DOHH2 (cell line): Measurements from ENCODE around the gene GATB.

ENCODE experiments used
- H3F3A ChIP-seq: fragments of 200-600 bp; sonication (generic), shearing (Covaris generic); 2 replicates; pipeline ENCODE4 v1.6.0; 2016; ENCODE audit warnings: antibody characterized with exemption, mild to moderate bottlenecking; ENCODE audit not compliant: control insufficient read depth, insufficient read depth
- H3K27ac ChIP-seq: fragments of 200-600 bp; sonication (generic); 2 replicates; pipeline ENCODE4 v1.5.1; 2014; ENCODE audit warnings: low read depth, mild to moderate bottlenecking, low read length, moderate library complexity
- H3K27me3 ChIP-seq: fragments of 200-600 bp; sonication (generic); 2 replicates; pipeline ENCODE4 v1.6.1; 2014; ENCODE audit warnings: mild to moderate bottlenecking, low read length, mixed read lengths; ENCODE audit not compliant: control insufficient read depth
- H3K36me3 ChIP-seq: fragments of 200-600 bp; sonication (generic); 2 replicates; pipeline ENCODE4 v1.6.1; 2014; ENCODE audit warnings: mild to moderate bottlenecking, low read length, moderate library complexity, mixed read lengths; ENCODE audit not compliant: control insufficient read depth
- H3K4me1 ChIP-seq: fragments of 200-600 bp; sonication (generic); 2 replicates; pipeline ENCODE4 v1.6.1; 2014; ENCODE audit warnings: mild to moderate bottlenecking, low read length, mixed read lengths; ENCODE audit not compliant: control insufficient read depth
- H3K4me2 ChIP-seq: fragments of 200-600 bp; sonication (generic); 2 replicates; pipeline ENCODE4 v1.6.0; 2014; ENCODE audit warnings: mild to moderate bottlenecking, low read length, moderate library complexity
- H3K4me3 ChIP-seq: fragments of 200-600 bp; sonication (generic); 2 replicates; pipeline ENCODE4 v1.5.1; 2014; ENCODE audit warnings: mild to moderate bottlenecking, low read length, mixed read lengths
- H3K79me2 ChIP-seq: fragments of 200-600 bp; sonication (generic); 2 replicates; pipeline ENCODE4 v1.6.1; 2014; ENCODE audit warnings: mild to moderate bottlenecking, low read length, mixed read lengths; ENCODE audit not compliant: control insufficient read depth
- H3K9me2 ChIP-seq: fragments of 200-600 bp; sonication (generic); replicated peaks from 2 replicates; pipeline ENCODE4 v1.6.1; 2014; ENCODE audit warnings: mild to moderate bottlenecking, low read length, mixed read lengths; ENCODE audit not compliant: control insufficient read depth
- H3K9me3 ChIP-seq: fragments of 200-600 bp; sonication (generic); 2 replicates; pipeline ENCODE4 v1.6.1; 2014; ENCODE audit warnings: antibody characterized with exemption, low read length, mixed read lengths; ENCODE audit not compliant: control insufficient read depth, insufficient read depth
- H4K20me1 ChIP-seq: fragments of 200-600 bp; sonication (generic); 2 replicates; pipeline ENCODE4 v1.6.0; 2014; ENCODE audit warnings: low read depth, mild to moderate bottlenecking, antibody characterized with exemption, low read length, moderate library complexity; ENCODE audit not compliant: control insufficient read depth, insufficient read depth
- CTCF ChIP-seq: fragments of 200-600 bp; sonication (generic); IDR thresholded peaks from one replicate; pipeline ENCODE4 v1.5.1; 2014; ENCODE audit warnings: antibody characterized with exemption, mild to moderate bottlenecking, low read depth, low read length; ENCODE audit not compliant: poor library complexity, severe bottlenecking
- EZH2phosphoT487 ChIP-seq: fragments of 200-600 bp; sonication (generic); IDR thresholded peaks from 2 replicates; pipeline ENCODE4 v1.6.1; 2017; ENCODE audit warnings: borderline replicate concordance, mild to moderate bottlenecking, antibody characterized with exemption, low read length, moderate library complexity, mixed read lengths

GATB gene

DNA sequence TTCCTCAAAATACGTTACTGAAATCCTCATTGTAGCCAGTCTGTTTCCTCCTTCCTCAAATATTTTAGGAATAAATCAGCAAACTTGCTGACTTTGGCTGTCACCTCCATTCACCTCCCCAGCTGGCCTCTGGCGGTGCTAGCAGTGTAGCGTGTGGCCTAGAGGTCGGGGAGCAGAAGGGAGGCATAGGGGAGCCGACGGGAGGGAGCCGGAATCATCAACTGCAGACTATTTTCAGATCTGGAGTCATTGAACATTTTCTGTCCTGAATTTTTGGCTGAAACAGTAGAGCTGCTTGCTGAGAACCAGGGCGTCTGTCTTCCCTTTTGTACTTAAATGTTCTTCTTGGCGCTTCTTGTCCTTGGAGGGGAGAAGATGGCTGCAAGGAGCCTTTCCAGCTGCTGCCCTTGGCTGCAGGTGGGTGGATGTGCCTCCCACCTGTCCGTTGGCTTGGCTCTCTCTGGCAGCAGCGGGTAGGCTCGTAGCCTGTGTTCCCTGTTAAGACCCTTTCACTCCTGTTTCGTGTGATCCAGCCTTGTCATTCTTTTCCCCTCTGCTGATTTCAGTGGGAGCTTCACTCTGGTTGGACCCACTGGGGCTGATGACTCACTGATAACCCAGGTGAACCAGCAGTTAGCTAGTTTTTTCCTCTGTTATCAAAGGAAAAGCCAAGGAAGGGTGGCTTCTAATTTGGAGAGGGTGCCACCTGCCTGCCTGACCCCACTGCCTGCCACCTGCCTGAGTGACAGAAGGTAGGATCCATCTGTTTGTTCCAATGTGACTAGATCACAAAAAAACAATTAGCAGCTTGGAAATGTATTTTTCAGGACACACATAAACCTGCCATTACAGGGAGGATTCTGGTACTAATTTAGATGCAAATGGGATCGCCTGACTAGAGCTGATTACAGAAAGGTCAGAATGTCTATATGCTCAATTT is 135.9 kb downstream of the GATB start:
- H3K27me3 ChIP-seq: peaks cover 26% of the 10 kb centered on the region
- H3F3A ChIP-seq: no peaks in the 10 kb centered on the region
- H3K4me3 ChIP-seq: no peak overlapping the region
- no peaks in the 10 kb centered on the region for H3K36me3 ChIP-seq
- no peaks in the 10 kb centered on the region for H3K79me2 ChIP-seq
- TF ChIP-seq CTCF (no peak), EZH2phosphoT487 (no peak)
- no peaks in the 10 kb centered on the region for H4K20me1 ChIP-seq
- no peak overlapping the region for H3K4me2 ChIP-seq
- no peaks in the 10 kb centered on the region for H3K9me3 ChIP-seq
- no peaks in the 10 kb centered on the region for H3K9me2 ChIP-seq
- no peak overlapping the region for H3K27ac ChIP-seq
- H3K4me1 ChIP-seq: no peaks in the 10 kb centered on the region
